ENCODE results near the gene GALNT9.

Gene GALNT9

DNA sequence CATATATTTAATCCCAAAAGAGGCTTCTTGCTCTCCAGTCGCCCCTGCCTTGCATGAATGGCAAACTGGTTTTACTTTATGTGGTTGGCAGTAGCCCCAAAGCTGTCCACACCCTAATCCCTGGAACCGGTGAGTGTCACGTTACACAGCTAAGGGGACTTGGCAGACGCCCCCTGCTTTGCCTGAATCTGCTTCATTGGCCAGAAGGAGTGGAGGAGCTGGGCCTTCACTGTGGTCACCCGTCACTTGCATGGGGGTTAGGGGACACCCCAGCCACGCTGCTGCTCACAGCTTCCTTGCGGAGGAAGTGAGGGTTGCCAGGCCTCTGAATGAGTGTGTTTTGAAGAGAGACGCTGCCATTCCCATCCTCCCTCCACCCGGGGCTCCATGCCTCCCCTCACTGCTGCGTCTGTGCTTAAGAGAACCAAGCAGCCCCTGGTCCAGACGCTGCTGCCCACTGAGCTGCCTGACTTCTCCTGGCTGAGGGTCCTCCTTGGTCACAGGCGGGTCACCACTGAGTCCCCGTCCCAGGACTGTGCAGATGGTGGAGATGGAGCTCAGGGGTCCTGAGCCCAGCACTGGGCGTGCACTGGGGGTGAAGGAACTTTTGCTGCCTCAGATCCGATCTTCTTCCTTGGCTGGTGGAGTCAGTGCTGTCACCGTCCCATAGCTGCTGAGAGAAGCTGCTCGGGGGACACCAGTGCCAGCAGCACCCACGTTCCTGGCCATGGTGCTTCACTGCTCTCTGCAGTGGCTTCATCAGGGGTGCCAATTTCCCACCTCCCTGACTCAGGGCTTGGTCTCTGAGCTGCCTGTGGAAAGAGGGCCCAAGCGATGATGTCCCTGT, 39.8 kb downstream of the GALNT9 start:
- Histone ChIP-seq H3K4ac (ENCODE audit: low read depth in 1 of 2, low read length in 2 of 2) (no peak overlapping the region), H2AFZ (ENCODE audit: low read depth, low read length) (no peak overlapping the region), H3K14ac (ENCODE audit: low read length in 2 of 2) (no peak overlapping the region), H3K27me3 (ENCODE audit: control insufficient read depth in 1 of 2, insufficient read depth in 1 of 2, low read length in 2 of 2) (peaks cover 0 to 63% of the 10 kb centered on the region in 2 experiments), H3K9me3 (ENCODE audit: control insufficient read depth, low read length) (no peaks in the 10 kb centered on the region), H2BK12ac (ENCODE audit: low read length in 2 of 2) (no peak overlapping the region), H2BK15ac (ENCODE audit: low read depth, poor library complexity, severe bottlenecking) (no peak overlapping the region), H3K4me1 (ENCODE audit: control insufficient read depth, insufficient read depth, low read depth, low read length) (peaks cover 4% of the 10 kb centered on the region), H3K4me3 (ENCODE audit: insufficient read depth in 1 of 2, low read depth in 1 of 2, low read length in 2 of 2) (no peak overlapping the region), H4K91ac (ENCODE audit: low read length) (no peak overlapping the region), H3K9ac (ENCODE audit: low read length) (no peak overlapping the region), H3K4me2 (ENCODE audit: low read length, poor library complexity, severe bottlenecking) (no peak overlapping the region), H3K79me1 (replicated peaks; ENCODE audit: low read length, poor library complexity, severe bottlenecking) (no peaks in the 10 kb centered on the region), H2BK5ac (ENCODE audit: low read depth, low read length, poor library complexity, severe bottlenecking) (no peak overlapping the region), H4K8ac (ENCODE audit: low read length) (no peak overlapping the region), H3K23ac (ENCODE audit: low read length in 2 of 2) (no peak overlapping the region), H3K18ac (ENCODE audit: low read depth in 1 of 2, low read length in 2 of 2) (no peak overlapping the region), H2BK120ac (ENCODE audit: low read depth, low read length) (no peak overlapping the region), H3K36me3 (ENCODE audit: control insufficient read depth in 1 of 2, insufficient read depth in 2 of 2, low read depth in 1 of 2, low read length in 2 of 2) (no peaks in the 10 kb centered on the region), H2AK5ac (ENCODE audit: low read length, severe bottlenecking) (no peak overlapping the region), H3K27ac (ENCODE audit: low read length, poor library complexity, severe bottlenecking) (no peak overlapping the region)
- DNase-seq = no peak
- WGBS = 83% methylated on average over 18 of the region's 19 CpGs

DNA sequence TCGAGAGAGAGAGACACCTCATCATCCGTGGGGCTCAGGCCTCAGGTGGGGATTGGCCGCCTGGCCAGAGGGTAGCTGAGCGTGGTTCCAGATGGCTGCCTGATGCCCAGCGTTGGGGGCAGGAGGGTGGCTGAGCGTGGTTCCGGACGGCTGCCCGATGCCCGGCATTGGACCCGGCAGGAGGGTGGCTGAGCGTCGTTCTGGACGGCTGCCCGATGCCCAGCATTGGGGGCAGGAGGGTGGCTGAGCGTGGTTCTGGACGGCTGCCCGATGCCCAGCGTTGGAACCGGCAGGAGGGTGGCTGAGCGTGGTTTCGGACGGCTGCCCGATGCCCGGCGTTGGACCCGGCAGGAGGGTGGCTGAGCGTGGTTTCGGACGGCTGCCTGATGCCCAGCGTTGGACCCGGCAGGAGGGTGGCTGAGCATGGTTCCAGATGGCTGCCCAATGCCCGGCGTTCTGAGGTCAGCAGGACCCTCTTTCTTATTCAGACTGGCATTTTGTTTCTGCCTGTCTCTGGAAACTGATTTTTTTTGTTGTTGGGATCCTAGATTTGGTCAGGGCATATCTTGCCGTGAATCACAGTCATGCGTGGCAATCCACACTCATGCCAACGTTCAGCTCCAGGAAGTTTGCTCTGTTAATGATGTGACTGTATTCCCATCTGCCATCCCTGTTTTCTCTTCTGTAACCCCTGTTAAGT, 40.7 kb downstream of the GALNT9 start:
- no peak overlapping the region for H3K9ac ChIP-seq (ENCODE audit: low read length)
- no peaks in the 10 kb centered on the region for H3K9me3 ChIP-seq (ENCODE audit: control insufficient read depth, low read length)
- H3K79me1 ChIP-seq (replicated peaks; ENCODE audit: low read length, poor library complexity, severe bottlenecking) = no peaks in the 10 kb centered on the region
- no peak overlapping the region for H3K4me3 ChIP-seq (ENCODE audit: insufficient read depth in 1 of 2, low read depth in 1 of 2, low read length in 2 of 2)
- WGBS = 93% methylated on average over 37 of the region's 37 CpGs
- no peaks in the 10 kb centered on the region for H3K36me3 ChIP-seq (ENCODE audit: control insufficient read depth in 1 of 2, insufficient read depth in 2 of 2, low read depth in 1 of 2, low read length in 2 of 2)
- H3K4me1 ChIP-seq (ENCODE audit: control insufficient read depth, insufficient read depth, low read depth, low read length) = peaks cover 6% of the 10 kb centered on the region
- H2AK5ac ChIP-seq (ENCODE audit: low read length, severe bottlenecking) = no peak overlapping the region
- no peak overlapping the region for H4K8ac ChIP-seq (ENCODE audit: low read length)
- H3K23ac ChIP-seq (ENCODE audit: low read length in 2 of 2) = no peak overlapping the region
- no peak overlapping the region for H2BK15ac ChIP-seq (ENCODE audit: low read depth, poor library complexity, severe bottlenecking)
- H3K4me2 ChIP-seq (ENCODE audit: low read length, poor library complexity, severe bottlenecking) = no peak overlapping the region
- H4K91ac ChIP-seq (ENCODE audit: low read length) = no peak overlapping the region
- no peak overlapping the region for H3K14ac ChIP-seq (ENCODE audit: low read length in 2 of 2)
- DNase-seq = no peak
- H2AFZ ChIP-seq (ENCODE audit: low read depth, low read length) = no peak overlapping the region
- H2BK120ac ChIP-seq (ENCODE audit: low read depth, low read length) = no peak overlapping the region
- no peak overlapping the region for H3K4ac ChIP-seq (ENCODE audit: low read depth in 1 of 2, low read length in 2 of 2)
- H3K27me3 ChIP-seq (ENCODE audit: control insufficient read depth in 1 of 2, insufficient read depth in 1 of 2, low read length in 2 of 2) = peaks cover 0 to 56% of the 10 kb centered on the region in 2 experiments
- no peak overlapping the region for H2BK5ac ChIP-seq (ENCODE audit: low read depth, low read length, poor library complexity, severe bottlenecking)
- H3K27ac ChIP-seq (ENCODE audit: low read length, poor library complexity, severe bottlenecking) = no peak overlapping the region
- no peak overlapping the region for H2BK12ac ChIP-seq (ENCODE audit: low read length in 2 of 2)
- H3K18ac ChIP-seq (ENCODE audit: low read depth in 1 of 2, low read length in 2 of 2) = no peak overlapping the region

DNA sequence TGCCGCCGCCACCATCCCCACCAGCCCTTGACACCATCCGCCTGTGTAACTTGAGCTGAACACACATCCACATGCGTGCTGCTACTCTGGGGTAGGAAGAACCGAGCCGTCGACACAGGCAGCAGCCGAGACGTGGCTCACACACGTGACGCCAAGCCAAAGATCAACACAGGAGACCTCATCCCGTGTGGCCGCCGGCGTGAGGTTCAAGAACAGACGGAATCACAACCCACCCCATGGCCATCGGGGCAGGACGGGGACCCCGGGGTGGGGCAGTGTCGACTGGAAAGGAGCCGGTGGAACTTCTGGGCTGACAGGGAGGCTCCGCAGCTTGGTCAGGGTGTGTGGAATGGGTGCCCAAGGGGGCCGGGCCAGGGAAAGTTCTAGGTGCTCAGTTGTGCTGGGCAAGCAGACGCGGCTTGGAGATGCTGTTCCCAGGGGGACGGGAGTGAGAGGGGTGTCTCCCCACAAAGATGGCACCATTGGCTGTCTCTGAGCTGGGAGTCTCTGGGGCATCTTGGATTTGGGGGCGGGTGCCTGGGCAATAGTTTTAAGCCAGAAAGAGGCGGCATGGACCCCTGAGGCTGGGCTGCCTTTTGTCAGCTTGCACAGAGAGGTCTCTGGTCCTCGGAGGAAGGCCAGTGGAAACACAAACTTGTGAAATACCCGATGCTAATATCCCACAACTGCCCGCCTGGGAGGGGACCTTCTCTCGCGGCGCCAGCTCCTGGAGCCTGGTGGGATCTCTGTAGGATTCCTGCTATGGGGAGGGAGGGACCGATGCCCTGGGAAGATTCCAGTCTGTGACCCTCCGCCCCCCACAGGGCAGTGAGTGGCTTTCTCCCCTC, 41.8 kb downstream of the GALNT9 start:
- no peak overlapping the region for H3K4ac ChIP-seq (ENCODE audit: low read depth in 1 of 2, low read length in 2 of 2)
- H2BK15ac ChIP-seq (ENCODE audit: low read depth, poor library complexity, severe bottlenecking) = no peak overlapping the region
- H2BK120ac ChIP-seq (ENCODE audit: low read depth, low read length) = no peak overlapping the region
- H3K9me3 ChIP-seq (ENCODE audit: control insufficient read depth, low read length) = no peaks in the 10 kb centered on the region
- H3K9ac ChIP-seq (ENCODE audit: low read length) = no peak overlapping the region
- H2BK12ac ChIP-seq (ENCODE audit: low read length in 2 of 2) = no peak overlapping the region
- no peak overlapping the region for H3K18ac ChIP-seq (ENCODE audit: low read depth in 1 of 2, low read length in 2 of 2)
- no peak overlapping the region for H3K27ac ChIP-seq (ENCODE audit: low read length, poor library complexity, severe bottlenecking)
- H3K4me2 ChIP-seq (ENCODE audit: low read length, poor library complexity, severe bottlenecking) = no peak overlapping the region
- WGBS = 89% methylated on average over 36 of the region's 36 CpGs
- H2AFZ ChIP-seq (ENCODE audit: low read depth, low read length) = no peak overlapping the region
- H4K91ac ChIP-seq (ENCODE audit: low read length) = no peak overlapping the region
- no peaks in the 10 kb centered on the region for H3K36me3 ChIP-seq (ENCODE audit: control insufficient read depth in 1 of 2, insufficient read depth in 2 of 2, low read depth in 1 of 2, low read length in 2 of 2)
- H4K8ac ChIP-seq (ENCODE audit: low read length) = no peak overlapping the region
- no peak overlapping the region for H3K14ac ChIP-seq (ENCODE audit: low read length in 2 of 2)
- H2BK5ac ChIP-seq (ENCODE audit: low read depth, low read length, poor library complexity, severe bottlenecking) = no peak overlapping the region
- H2AK5ac ChIP-seq (ENCODE audit: low read length, severe bottlenecking) = no peak overlapping the region
- H3K79me1 ChIP-seq (replicated peaks; ENCODE audit: low read length, poor library complexity, severe bottlenecking) = no peaks in the 10 kb centered on the region
- H3K4me1 ChIP-seq (ENCODE audit: control insufficient read depth, insufficient read depth, low read depth, low read length) = peaks cover 6% of the 10 kb centered on the region
- no peak overlapping the region for H3K4me3 ChIP-seq (ENCODE audit: insufficient read depth in 1 of 2, low read depth in 1 of 2, low read length in 2 of 2)
- H3K27me3 ChIP-seq (ENCODE audit: control insufficient read depth in 1 of 2, insufficient read depth in 1 of 2, low read length in 2 of 2) = peaks cover 0 to 59% of the 10 kb centered on the region in 2 experiments
- H3K23ac ChIP-seq (ENCODE audit: low read length in 2 of 2) = no peak overlapping the region
- no peak for DNase-seq

DNA sequence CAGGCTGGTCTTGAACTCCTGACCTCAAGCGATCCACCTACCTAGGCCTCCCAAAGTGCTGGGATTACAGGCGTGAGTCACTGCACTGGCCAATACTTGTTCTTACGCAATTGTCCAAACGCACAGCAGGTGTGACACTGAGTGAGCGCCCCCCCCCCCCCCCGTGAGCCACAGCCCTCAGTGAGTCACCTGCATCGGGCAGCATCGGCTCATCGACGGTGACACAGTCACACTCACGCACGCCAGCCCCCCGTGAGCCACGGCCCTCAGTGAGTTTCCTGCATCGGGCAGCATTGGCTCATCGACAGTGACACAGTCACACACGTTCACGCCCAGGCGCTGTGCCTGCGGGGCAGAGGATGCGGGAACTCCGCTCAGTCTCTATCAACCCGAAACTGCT, 42.5 kb downstream of the GALNT9 start:
- Histone ChIP-seq H2AK5ac (ENCODE audit: low read length, severe bottlenecking) (no peak overlapping the region), H3K18ac (ENCODE audit: low read depth in 1 of 2, low read length in 2 of 2) (no peak overlapping the region), H4K91ac (ENCODE audit: low read length) (no peak overlapping the region), H3K4me1 (ENCODE audit: control insufficient read depth, insufficient read depth, low read depth, low read length) (peaks cover 6% of the 10 kb centered on the region), H2BK12ac (ENCODE audit: low read length in 2 of 2) (no peak overlapping the region), H3K79me1 (replicated peaks; ENCODE audit: low read length, poor library complexity, severe bottlenecking) (no peaks in the 10 kb centered on the region), H3K9ac (ENCODE audit: low read length) (no peak overlapping the region), H3K27ac (ENCODE audit: low read length, poor library complexity, severe bottlenecking) (no peak overlapping the region), H3K4ac (ENCODE audit: low read depth in 1 of 2, low read length in 2 of 2) (no peak overlapping the region), H4K8ac (ENCODE audit: low read length) (no peak overlapping the region), H2AFZ (ENCODE audit: low read depth, low read length) (no peak overlapping the region), H2BK15ac (ENCODE audit: low read depth, poor library complexity, severe bottlenecking) (no peak overlapping the region), H2BK5ac (ENCODE audit: low read depth, low read length, poor library complexity, severe bottlenecking) (no peak overlapping the region), H2BK120ac (ENCODE audit: low read depth, low read length) (no peak overlapping the region), H3K4me2 (ENCODE audit: low read length, poor library complexity, severe bottlenecking) (no peak overlapping the region), H3K4me3 (ENCODE audit: insufficient read depth in 1 of 2, low read depth in 1 of 2, low read length in 2 of 2) (no peak overlapping the region), H3K27me3 (ENCODE audit: control insufficient read depth in 1 of 2, insufficient read depth in 1 of 2, low read length in 2 of 2) (peaks cover 0 to 65% of the 10 kb centered on the region in 2 experiments), H3K36me3 (ENCODE audit: control insufficient read depth in 1 of 2, insufficient read depth in 2 of 2, low read depth in 1 of 2, low read length in 2 of 2) (no peaks in the 10 kb centered on the region), H3K9me3 (ENCODE audit: control insufficient read depth, low read length) (no peaks in the 10 kb centered on the region), H3K23ac (ENCODE audit: low read length in 2 of 2) (no peak overlapping the region), H3K14ac (ENCODE audit: low read length in 2 of 2) (no peak overlapping the region)
- no peak for DNase-seq
- 81% methylated on average over 23 of the region's 23 CpGs for WGBS
